GM12878 (cell line): ENCODE data around the gene TOB1. TPM values are rescaled to one million over a fixed set of nuclear protein-coding genes. Genes with fewer than 3 reads are reported as not detected.

Experiments used
- ATAC-seq: fragments of 200-7000 bp; cut with Tn5 transposase; 3 replicates; pipeline ENCODE4 v1.9.1; 2020; ENCODE audit warnings: mild to moderate bottlenecking, moderate library complexity
- BruUV-seq: library from RNA; stranded (reverse); fragments of 400-500 nt; replicated peaks from 2 replicates; lab custom pipeline; 2021; lab: Mats Ljungman, UMichigan
- CTCF ChIA-PET: fragments of 300-600 bp; sonication (Branson Sonifier 250); formaldehyde crosslinking; extraction: SDS; loops from one replicate; lab custom pipeline; 2021; ENCODE audit warnings: inconsistent platforms; lab: Yijun Ruan, JAX
- POLR2A ChIA-PET: fragments of 350-600 bp; formaldehyde crosslinking; extraction: SDS; loops from one replicate; lab custom pipeline; 2021; ENCODE audit warnings: inconsistent platforms; lab: Charles Lee
- RAD21 ChIA-PET: fragments of 300-600 bp; sonication (Branson Sonifier 250); formaldehyde crosslinking; loops from one replicate; lab custom pipeline; 2023; ENCODE audit warnings: antibody characterized with exemption; ENCODE audit not compliant: unreplicated experiment; lab: Charles Lee
- SMC1A ChIA-PET: fragments of 300-600 bp; sonication (Branson Sonifier 250); formaldehyde crosslinking; loops from one replicate; lab custom pipeline; 2023; ENCODE audit not compliant: unreplicated experiment, uncharacterized antibody; lab: Charles Lee
- DNase-seq: peaks from one replicate; pipeline ENCODE4 v3.0.0-alpha.2; 2011; ENCODE audit warnings: low read depth, low spot score
- FAIRE-seq: peaks from 3 replicates; lab custom pipeline; 2011; peaks lifted over from hg19 to GRCh38; lab: Jason Lieb, UNC
- H2AFZ ChIP-seq: 2 replicates; pipeline ENCODE4 v1.6.0; 2011; ENCODE audit warnings: low read depth, low read length, control low read depth; ENCODE audit not compliant: control insufficient read depth
- H3K27ac ChIP-seq: 2 replicates; pipeline ENCODE4 v1.5.1; 2011; ENCODE audit warnings: control low read depth; ENCODE audit not compliant: control insufficient read depth, insufficient read depth
- H3K27me3 ChIP-seq, 2 experiments: replicated peaks in 1 of 2; 2 replicates each; pipeline versions ENCODE4 v1.6.0 to v1.6.1; 2011; ENCODE audit warnings: low read length in 1 of 2; ENCODE audit not compliant: control insufficient read depth in 2 of 2, insufficient read depth in 2 of 2
- H3K36me3 ChIP-seq, 2 experiments: 2 replicates each; pipeline ENCODE4 v1.5.1; 2011; ENCODE audit warnings: low read length in 1 of 2; ENCODE audit not compliant: control insufficient read depth in 2 of 2, insufficient read depth in 2 of 2
- H3K4me1 ChIP-seq: 2 replicates; pipeline ENCODE4 v1.6.1; 2011; ENCODE audit warnings: mild to moderate bottlenecking, low read length, moderate library complexity, mixed read lengths; ENCODE audit not compliant: control insufficient read depth, insufficient read depth
- H3K4me2 ChIP-seq: 2 replicates; pipeline ENCODE4 v1.6.0; 2011; ENCODE audit warnings: control low read depth; ENCODE audit not compliant: control insufficient read depth, insufficient read depth
- H3K4me3 ChIP-seq: fragments of 200-600 bp; sonication (generic); 2 replicates; pipeline ENCODE4 v1.5.1; 2016
- H3K79me2 ChIP-seq: 2 replicates; pipeline ENCODE4 v1.6.0; 2011; ENCODE audit warnings: low read length; ENCODE audit not compliant: control insufficient read depth, insufficient read depth
- H3K9ac ChIP-seq: 2 replicates; pipeline ENCODE4 v1.8.0; 2011; ENCODE audit warnings: low read length, control low read depth, mixed read lengths; ENCODE audit not compliant: control insufficient read depth, insufficient read depth
- H3K9me3 ChIP-seq: replicated peaks from 3 replicates; pipeline ENCODE4 v1.5.1; 2011; ENCODE audit warnings: mild to moderate bottlenecking, low read length; ENCODE audit not compliant: control insufficient read depth, insufficient read depth
- H4K20me1 ChIP-seq: 2 replicates; pipeline ENCODE4 v1.6.0; 2011; ENCODE audit not compliant: control insufficient read depth, insufficient read depth
- CHD4 ChIP-seq: fragments of 200-600 bp; sonication (generic); IDR thresholded peaks from 2 replicates; pipeline ENCODE4 v1.6.1; 2016; ENCODE audit warnings: mild to moderate bottlenecking
- E4F1 ChIP-seq: fragments of 450-650 bp; IDR thresholded peaks from 2 replicates; pipeline ENCODE4 v1.6.1; 2018; ENCODE audit warnings: borderline replicate concordance, mild to moderate bottlenecking; ENCODE audit not compliant: partially characterized antibody
- MTA3 ChIP-seq: IDR thresholded peaks from 2 replicates; pipeline ENCODE4 v1.6.1; 2012; ENCODE audit warnings: low read length, inconsistent platforms, borderline replicate concordance
- NFXL1 ChIP-seq: fragments of 450-650 bp; IDR thresholded peaks from 2 replicates; pipeline ENCODE4 v1.6.1; 2017; ENCODE audit warnings: antibody characterized with exemption, mild to moderate bottlenecking, borderline replicate concordance
- NR2C1 ChIP-seq: fragments of 450-650 bp; IDR thresholded peaks from 2 replicates; pipeline ENCODE4 v1.6.1; 2017; ENCODE audit warnings: antibody characterized with exemption, mild to moderate bottlenecking, moderate library complexity
- PAX5 ChIP-seq: IDR thresholded peaks from 2 replicates; pipeline ENCODE4 v1.6.1; 2011; ENCODE audit warnings: low read depth, low read length, borderline replicate concordance
- POLR2A ChIP-seq: IDR thresholded peaks from 2 replicates; pipeline ENCODE4 v1.6.1; 2011; ENCODE audit warnings: low read depth, mild to moderate bottlenecking, low read length
- POLR2AphosphoS2 ChIP-seq: IDR thresholded peaks from 2 replicates; pipeline ENCODE4 v1.6.1; 2011; ENCODE audit warnings: low read depth, mild to moderate bottlenecking, low read length, improper control_type of control experiment, moderate library complexity
- RFX5 ChIP-seq: IDR thresholded peaks from 2 replicates; pipeline ENCODE4 v1.6.1; 2011; ENCODE audit warnings: low read depth, low read length, improper control_type of control experiment
- SMC3 ChIP-seq: IDR thresholded peaks from 2 replicates; pipeline ENCODE4 v1.6.1; 2011; ENCODE audit warnings: low read length, improper control_type of control experiment, borderline replicate concordance
- SRF ChIP-seq, 2 experiments: IDR thresholded peaks; 2 replicates each; pipeline ENCODE4 v1.6.1; 2011; ENCODE audit warnings: low read depth in 2 of 2, low read length in 2 of 2, mild to moderate bottlenecking in 1 of 2, moderate library complexity in 1 of 2
- TAF1 ChIP-seq: IDR thresholded peaks from 2 replicates; pipeline ENCODE4 v1.6.1; 2011; ENCODE audit warnings: mild to moderate bottlenecking, low read depth, low read length, borderline replicate concordance
- ZBTB40 ChIP-seq: fragments of 450-650 bp; IDR thresholded peaks from 2 replicates; pipeline ENCODE4 v1.6.1; 2016; ENCODE audit warnings: mild to moderate bottlenecking, moderate library complexity, borderline replicate concordance
- ZSCAN29 ChIP-seq: fragments of 450-650 bp; IDR thresholded peaks from 2 replicates; pipeline ENCODE4 v1.6.1; 2017; ENCODE audit warnings: mild to moderate bottlenecking, moderate library complexity
- WGBS: methylation state at CpG from one replicate; pipeline ENCODE4 v1.1.6; 2016; ENCODE audit warnings: low lambda C conversion rate; ENCODE audit not compliant: insufficient replicate concordance, insufficient coverage; ENCODE audit errors: missing lambda C conversion rate; 5-methylcytosine and 5-hydroxymethylcytosine counted together
- in situ Hi-C: fragments of 300-500 bp; cut with MboI; formaldehyde crosslinking; loops from 9 replicates; pipeline ENCODE4 v1.14.3; 2018; ENCODE audit warnings: mixed read lengths
- intact Hi-C: fragments of 100-400 bp; cut with micrococcal nuclease; formaldehyde crosslinking; loops from one replicate; pipeline ENCODE4 v1.14.2; 2022; ENCODE audit not compliant: unreplicated experiment
- polyA plus RNA-seq, 11 experiments: library from polyadenylated mRNA; depleted of rRNA in 4 of 11; unstranded in 6 of 11; stranded (reverse) in 5 of 11; fragments of >200 nt; fragmentation: Nextera tagmentation in 4 of 11; fragmentation: Illumina TruSeq in 1 of 11; extraction: Ambion mirVana in 4 of 11; extraction: Trizol in 1 of 11; gene quantifications; 1 replicate in 1 of 11; 2 replicates in 10 of 11; pipeline versions ENCODE4 v1.2.1 to v1.2.3, GENCODE V29; 2011 to 2016; ENCODE audit warnings: inconsistent platforms in 2 of 11, missing spikeins in 2 of 11, low read depth in 1 of 11
- total RNA-seq, 4 experiments: library from RNA; depleted of rRNA in 3 of 4; stranded (reverse); fragments of >200 nt in 3 of 4; fragmentation: Illumina TruSeq in 1 of 4; extraction: Trizol in 1 of 4; gene quantifications; 2 replicates each; pipeline versions ENCODE4 v1.2.1 to v1.2.3, GENCODE V29; 2013 to 2021

The TOB1 gene
- total and polyA plus RNA-seq, 10 of the 15 experiments (the other 5 are each of a cell fraction or from before 2014, with no cell fraction given): 5.0 to 32.4 (median 13.7) TPM

DNA sequence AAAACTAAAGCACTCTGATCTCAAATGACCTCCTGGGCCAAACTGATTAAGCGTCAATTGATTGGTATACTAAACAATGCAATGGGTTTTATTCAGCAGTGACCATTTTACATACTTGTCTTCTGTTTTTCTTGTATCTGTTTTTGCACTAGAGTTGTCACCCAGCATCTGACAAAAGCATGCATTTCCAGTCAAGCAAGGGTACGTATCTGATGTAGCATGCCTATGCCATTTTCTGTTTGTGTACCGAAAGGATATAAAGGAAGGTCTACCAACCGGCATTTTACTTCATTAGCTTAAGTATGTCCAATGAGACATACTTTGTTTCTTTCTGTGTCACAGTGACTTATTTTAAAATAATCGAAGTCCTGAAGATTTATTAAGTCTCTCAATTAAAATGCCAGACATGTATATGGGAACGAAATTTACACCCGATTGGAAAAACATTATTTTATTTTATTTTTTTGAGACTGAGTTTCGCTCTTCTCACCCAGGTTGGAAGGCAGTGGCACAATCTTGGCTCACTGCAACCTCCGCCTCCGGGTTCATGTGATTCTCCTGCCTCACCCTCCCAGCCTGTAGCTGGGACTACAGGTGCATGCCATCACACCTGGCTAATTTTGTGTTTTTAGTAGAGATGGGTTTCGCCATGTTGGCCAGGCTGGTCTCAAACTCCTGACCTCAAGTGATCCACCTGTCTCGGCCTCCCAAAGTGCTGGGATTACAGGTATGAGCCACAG lies 7.5 kb downstream of the TOB1 start:
- no peaks in the 10 kb centered on the region for H4K20me1 ChIP-seq
- peaks cover 8% of the 10 kb centered on the region for H3K79me2 ChIP-seq
- no peaks in the 10 kb centered on the region for H3K4me1 ChIP-seq
- no peak for FAIRE-seq
- no peak overlapping the region for H3K9ac ChIP-seq
- no peak for DNase-seq
- ChIA-PET CTCF (interaction anchor here (1.2 to 1.6 kb wide), 2 partner anchors 14 to 98 kb away, joined by 3 read pairs; no protein-coding TSS in a partner anchor), SMC1A (interaction anchor here (1.1 kb wide), 1 partner anchor 98 kb away, joined by 3 read pairs; no protein-coding TSS in a partner anchor), RAD21 (interaction anchor here (0.7 to 1.2 kb wide), 2 partner anchors 47 to 88 kb away, joined by 3 read pairs; no protein-coding TSS in a partner anchor), POLR2A (no interaction called here)
- in situ Hi-C loops (no loop called here), intact Hi-C loops (no loop called here)
- H3K9me3 ChIP-seq: no peaks in the 10 kb centered on the region
- ATAC-seq: no peak
- no TSS peak for BruUV-seq
- 85% methylated on average over 12 of the region's 12 CpGs for WGBS
- TF ChIP-seq E4F1 (no peak), SMC3 (no peak), POLR2A (no peak), ZSCAN29 (no peak), RFX5 (no peak), NR2C1 (no peak), POLR2AphosphoS2 (no peak), SRF (IDR thresholded peaks at IDR 0.05; ENCODE audit: low read depth in 2 of 2, low read length in 2 of 2) (no peak), PAX5 (no peak), NFXL1 (no peak), MTA3 (no peak), CHD4 (no peak), ZBTB40 (no peak), TAF1 (no peak)
- no peaks in the 10 kb centered on the region; a peak in 1 of 4 replicates for H3K36me3 ChIP-seq
- no peak overlapping the region for H3K27ac ChIP-seq
- H3K4me3 ChIP-seq: no peak overlapping the region
- no peak overlapping the region for H3K4me2 ChIP-seq
- no peaks in the 10 kb centered on the region for H3K27me3 ChIP-seq
- H2AFZ ChIP-seq: no peak overlapping the region
